HG03066 (cell line): ENCODE data around the gene PAX5.

Experiments used
- ATAC-seq: cut with Tn5 transposase; IDR thresholded peaks from one replicate; pipeline ENCODE4 v1.9.1; 2021; ENCODE audit warnings: low read depth; ENCODE audit not compliant: unreplicated experiment

Gene PAX5

DNA sequence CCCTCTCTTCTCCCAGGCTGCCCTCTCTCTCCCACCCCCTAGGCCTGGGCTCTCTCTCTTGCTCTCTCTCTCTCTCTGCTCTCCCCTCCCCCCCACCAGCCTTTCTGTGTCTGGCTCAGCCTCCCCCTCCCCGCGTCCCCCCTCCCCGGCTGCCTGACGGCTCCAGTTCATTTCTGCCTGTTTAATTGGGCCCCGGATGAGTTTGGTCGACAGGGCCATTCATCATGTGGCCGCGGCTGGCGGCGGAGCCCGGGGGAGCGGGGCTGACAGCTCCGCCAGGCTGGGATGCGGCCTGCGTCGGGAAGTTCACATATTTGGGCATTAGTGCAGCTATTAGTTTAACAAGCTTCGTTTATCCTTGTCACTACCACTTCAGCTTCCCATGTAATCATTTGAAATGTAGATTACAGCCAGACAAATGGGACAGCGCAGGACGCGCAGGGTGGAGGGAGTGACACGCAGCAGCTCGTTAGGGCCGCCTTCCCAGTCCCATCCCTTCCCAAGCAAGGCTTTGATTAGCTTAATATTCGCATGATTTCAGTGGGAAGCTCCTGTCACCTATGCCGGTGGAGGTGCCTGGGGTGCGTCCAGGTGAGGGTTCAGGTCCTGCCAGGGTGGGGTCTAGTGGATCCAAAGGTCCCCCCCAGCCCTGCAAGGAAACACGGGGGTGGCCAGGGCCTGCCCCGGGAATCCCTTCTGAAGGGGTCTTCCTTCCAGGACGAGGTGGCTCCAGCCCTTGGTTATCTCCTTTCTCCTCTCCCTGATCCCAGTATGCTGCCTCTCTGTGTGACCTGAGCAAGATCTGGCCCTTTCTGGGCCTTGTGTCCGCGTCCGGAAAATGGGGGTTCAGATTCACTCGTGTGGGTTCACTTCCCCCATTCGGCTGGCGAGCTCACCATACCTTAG lies 214.8 kb downstream of the PAX5 start:
- ATAC-seq: no peak

DNA sequence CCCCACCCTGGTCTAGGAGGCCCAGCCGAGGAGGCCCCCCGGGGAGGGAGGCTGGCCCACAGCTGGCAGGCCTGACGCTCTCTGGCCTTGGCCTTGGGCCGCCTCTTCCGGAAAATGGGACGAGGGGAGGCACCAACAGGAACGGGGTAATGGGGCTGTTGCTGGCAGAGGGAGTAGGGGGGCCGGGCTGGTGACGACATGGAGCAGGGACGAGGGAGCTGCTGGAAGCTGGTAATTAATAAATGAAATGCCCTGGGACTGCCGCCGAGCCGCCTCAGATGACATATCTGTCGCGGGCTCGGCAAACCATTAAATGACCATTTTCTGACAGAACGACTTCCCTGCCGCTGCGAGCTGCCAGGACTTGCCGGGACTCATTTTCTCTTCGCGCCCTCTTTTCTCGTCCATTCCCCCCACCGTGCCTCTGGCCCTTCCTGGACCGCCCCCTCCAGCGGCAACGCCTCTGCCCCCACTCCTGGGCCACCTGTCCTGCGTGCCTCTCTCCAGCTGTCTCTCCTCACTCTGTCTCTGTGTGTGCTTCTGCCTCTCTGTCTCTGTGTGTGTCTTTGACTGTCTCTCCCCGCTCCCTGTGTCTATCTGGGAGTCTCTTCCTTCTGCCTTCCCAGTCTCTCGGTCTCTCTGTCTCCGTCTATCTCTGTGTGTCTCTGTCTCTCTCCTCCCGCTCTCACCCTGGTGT lies 215.7 kb downstream of the PAX5 start:
- ATAC-seq: no peak

GRCh38 chr9:36817160-36817834 lies 216.8 kb downstream of the PAX5 start:
- ATAC-seq: no peak

- ATAC-seq: no peak
Measured at GRCh38 chr9:36816371-36816770, 217.7 kb downstream of the PAX5 start.

DNA sequence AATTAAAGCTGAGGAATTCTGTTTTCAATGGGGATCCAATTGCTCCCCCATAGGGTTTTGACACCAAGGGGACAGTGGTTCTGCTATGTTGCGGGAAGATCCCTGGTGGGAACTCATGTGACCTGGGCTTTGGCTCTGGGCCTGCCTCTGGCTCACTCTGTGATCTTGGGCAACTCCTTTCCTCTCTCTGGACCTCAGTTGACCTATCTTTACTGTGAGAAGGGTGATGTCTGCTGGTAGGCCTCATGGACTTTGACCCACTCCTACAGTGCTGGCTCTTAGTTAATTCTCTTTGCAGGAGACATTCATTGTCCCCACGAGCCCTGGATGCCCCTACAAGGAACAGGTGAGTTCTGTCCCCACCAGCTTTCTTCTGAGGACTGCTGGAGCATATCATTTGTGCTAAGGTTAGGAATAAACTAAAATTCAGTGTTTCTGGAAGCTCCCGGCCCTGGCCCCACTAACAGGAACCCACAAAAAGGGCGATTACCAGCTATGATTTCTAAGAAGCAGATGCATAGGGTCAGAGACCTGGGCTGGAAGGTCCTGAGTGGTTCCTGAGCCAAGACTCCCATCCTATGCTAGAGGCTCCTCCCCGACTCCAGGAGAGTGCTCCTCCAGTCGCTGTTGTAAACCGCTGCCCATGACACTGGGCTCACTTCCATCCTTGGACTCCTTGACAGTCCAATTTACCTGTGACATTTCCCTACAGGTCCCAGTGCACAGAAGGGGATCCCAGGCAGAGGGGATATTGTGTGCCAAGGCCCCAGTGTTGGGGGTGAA lies 218.3 kb downstream of the PAX5 start:
- no peak for ATAC-seq

GRCh38 chr9:36815023-36815422 lies 219.0 kb downstream of the PAX5 start:
- ATAC-seq: no peak

DNA sequence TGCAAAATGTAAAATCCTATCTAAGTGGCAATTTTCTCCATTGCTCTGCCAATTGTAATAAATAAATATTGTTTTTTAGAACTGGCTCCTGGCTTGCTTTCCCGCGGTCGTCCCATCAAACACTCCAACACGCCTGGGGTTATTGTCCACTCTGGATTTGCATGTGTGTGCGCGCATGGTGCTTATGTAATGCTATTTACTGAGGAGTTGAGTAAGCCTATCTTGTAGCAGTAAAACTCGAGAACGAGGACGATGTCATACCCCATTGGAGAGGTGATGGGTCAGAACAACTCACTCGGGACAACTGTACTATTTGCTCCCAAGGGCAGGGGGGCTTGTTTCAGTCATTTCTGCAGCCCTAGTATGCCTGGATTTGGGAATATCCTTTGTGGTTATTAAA lies 220.9 kb downstream of the PAX5 start:
- ATAC-seq: no peak

DNA sequence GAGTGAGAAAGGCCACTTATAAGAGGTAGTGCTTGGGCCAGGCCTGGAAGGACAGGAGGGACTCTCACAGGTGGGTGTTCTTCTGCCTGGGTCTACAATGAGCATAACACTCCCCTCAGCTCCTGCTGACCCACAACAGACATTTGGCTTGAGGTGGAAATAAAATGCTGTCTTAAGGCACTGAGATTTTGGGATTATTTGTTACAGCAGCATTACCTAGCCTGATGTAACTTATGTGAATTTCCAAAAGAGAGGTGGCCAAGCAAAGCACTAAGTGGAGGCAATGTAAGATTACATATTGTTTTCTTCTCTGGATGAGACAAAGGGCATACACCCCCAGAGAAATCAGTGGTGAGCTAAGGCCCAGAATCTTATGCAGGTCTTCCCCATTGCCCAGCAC lies 221.5 kb downstream of the PAX5 start:
- no peak for ATAC-seq

- no peak for ATAC-seq
Measured at GRCh38 chr9:36808251-36808650, 225.8 kb downstream of the PAX5 start.

DNA sequence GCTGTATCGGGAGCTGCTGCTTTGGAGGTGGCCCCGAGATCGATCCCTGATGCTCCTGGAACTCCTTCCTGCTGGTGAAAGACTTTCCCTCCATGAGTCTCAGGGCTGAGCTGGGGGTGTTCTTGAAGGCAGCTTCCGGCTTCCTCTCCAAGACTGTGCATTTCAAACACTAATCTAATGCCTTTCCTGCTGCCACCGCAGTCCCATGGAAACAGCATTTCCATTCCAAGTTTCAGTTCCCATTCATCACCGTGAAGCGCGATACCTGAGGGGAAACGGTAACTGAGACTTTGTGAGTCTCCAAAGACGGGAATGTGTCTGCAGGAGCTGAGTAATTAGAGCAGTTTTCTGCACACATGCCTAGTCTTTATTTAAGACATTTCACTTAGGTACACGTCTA lies 230.1 kb downstream of the PAX5 start:
- no peak for ATAC-seq

DNA sequence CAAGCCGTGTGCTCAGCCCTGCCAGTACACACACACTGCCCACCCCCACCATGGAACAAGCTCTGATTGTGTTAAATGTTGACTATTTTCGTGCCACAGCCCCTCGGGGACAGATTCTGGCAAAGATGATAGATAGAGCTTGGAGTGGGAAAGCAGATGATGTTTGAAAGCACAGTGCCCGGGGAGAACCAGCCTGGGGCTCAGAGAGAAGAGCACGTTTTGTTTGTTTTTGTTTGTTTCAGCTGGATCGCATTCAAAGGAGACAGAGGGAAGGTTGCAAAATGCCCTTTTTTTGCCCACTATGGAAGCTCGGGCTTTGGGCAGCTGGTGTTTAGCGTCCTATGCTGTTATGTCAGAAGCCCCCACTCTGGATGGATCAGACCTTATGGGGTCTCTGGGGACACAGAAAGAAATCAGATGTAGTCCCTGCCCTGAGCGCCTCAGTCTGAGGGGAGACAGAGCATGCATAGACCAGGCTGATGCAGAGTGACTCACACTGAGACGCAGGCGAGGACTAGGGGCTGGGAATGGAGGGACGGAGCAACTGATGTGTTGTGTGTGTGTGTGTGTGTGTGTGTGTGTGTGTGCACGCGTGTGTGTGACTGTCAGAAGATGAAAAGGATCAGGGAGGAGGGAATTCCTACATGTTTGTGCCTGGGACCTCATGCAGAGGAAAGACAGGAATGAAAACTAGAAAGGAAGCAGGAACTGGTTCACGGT lies 231.7 kb downstream of the PAX5 start:
- ATAC-seq: no peak

- no peak for ATAC-seq
Measured at GRCh38 chr9:36800455-36800854, 233.6 kb downstream of the PAX5 start.

DNA sequence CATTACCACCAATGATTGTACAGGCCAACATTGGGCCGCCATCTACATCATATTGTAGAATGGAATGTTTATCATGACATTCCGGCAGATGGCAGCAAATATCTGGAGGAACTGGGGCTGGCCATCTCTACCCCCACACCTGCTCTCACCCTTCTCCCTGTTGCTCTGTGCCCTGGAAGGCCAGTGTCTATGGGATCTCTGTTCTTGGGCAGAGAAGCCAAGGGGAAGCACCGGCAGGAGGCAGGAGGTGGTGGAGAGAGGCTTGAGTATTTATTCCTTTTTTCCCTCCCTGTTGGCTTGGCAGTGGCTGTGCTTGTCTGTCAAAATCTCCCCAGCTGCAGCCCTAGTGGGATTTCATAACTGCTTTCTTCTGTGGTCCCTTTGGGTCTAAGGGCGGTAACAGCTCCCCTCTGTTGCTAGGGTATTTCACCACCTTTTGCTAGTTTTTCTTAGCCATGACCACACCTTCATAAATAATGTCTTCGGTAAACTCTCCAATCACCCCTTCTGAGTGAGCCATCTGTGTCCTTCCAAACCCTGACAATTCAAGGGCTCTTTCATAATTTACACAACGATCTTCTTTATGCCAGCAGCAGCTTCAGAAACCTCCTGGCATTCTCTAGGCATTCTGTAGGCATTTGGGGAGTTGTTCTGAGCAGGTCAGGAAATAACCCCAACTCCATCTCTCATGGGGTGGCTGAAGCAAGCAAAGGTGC lies 235.6 kb downstream of the PAX5 start:
- ATAC-seq: no peak

DNA sequence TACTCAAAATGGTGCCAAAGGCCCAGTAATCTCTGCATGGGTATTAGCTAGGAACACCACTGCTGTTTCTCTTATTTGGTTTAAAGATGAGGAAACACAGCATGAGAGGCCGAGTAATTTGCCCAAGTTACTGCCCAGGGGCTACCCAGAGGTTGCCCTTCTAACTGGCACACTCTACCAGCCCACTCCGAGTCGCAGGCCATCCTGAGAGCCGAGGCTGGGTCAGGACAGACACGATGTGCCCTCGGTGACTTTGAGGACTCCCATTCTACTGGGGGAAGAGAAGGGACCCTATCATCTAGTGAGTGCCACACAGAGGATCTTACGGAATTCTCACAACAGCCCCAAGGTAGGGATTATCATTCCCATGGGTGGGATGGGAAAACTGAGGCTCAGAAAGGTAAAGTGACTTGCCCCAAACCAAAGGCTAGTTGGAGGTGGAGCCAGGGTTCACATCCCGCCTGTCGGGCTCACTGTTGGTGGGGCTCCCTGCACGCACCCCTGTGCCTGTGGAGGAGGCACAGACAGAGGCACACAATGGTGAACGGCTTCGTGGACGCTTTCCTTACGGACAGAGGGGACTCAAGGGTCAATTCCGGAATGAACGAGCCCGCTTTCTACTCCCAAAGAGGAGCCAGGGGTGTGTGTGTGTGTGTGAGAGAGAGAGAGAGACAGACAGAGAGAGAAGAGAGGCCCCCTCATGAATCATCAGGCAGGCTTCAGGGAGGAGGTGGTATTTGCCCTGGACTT lies 236.4 kb downstream of the PAX5 start:
- ATAC-seq: no peak

- no peak for ATAC-seq
Measured at GRCh38 chr9:36796671-36797419, 237.2 kb downstream of the PAX5 start.

- ATAC-seq: no peak
Measured at GRCh38 chr9:36794461-36794860, 239.6 kb downstream of the PAX5 start.

GRCh38 chr9:36793277-36793676 lies 240.8 kb downstream of the PAX5 start:
- no peak for ATAC-seq
